ENCODE data around the gene SLC26A8. TPM values are rescaled to one million over a fixed set of nuclear protein-coding genes. Genes with fewer than 3 reads are reported as not detected.

SLC26A8 gene
- total RNA-seq, 1 experiment from 2014 or later, result 1.8 TPM

DNA sequence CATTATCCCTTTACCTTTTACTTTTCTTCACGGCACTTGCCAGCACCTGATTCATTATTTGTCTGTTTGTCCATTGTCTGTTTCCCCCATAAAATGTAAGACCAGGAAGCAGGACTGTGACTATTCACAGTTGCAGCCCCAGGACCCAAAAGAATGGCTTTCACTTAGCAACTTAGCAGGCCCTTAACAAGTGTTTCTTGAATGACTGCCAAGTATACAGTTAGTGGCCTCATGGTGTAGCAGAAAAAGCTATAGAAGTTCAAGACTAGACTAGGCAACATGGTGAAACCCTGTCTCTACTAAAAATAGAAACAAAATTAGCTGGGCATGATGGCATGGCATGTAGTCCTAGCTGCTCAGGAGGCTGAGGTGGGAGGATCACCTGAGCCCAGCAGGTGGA is 4.3 kb downstream of the SLC26A8 start:
- no peak overlapping the region for H3K4me3 ChIP-seq (ENCODE audit: low read depth, low read length)
- CTCF ChIA-PET, result no interaction called here
- intact Hi-C loops (cut with micrococcal nuclease; ENCODE audit: unreplicated experiment), result no loop called here

DNA sequence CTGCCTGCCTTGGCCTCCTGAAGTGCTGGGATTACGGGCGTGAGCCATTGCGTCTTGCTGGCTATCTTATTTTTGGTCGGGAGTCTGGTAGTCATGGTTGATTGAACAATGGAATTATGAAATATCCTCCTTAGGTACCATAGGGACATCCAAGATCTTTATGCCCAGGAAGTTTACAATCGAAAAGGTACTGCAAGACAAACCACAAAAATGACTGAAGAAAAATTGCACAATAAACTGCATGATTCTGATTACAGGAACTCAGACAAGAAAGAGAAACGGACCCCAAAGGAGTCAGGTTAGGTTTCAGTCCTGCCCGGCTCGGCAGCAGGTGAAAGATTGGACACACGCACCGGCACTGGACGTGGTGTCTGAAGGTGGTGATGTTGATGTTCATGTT is 5.3 kb downstream of the SLC26A8 start:
- BruUV-seq (replicated peaks), result no TSS peak
- H3K4me1 ChIP-seq, result peaks cover 9% of the 10 kb centered on the region; the same call in 1 of the 2 replicates
- ChIA-PET CTCF (no interaction called here), POLR2A (no interaction called here)
- H3K27me3 Mint-ChIP-seq (ENCODE audit: insufficient read depth, unreplicated experiment), result no peaks in the 10 kb centered on the region
- no peaks in the 10 kb centered on the region for H3K9me3 ChIP-seq
- TF ChIP-seq, protein P1, sequence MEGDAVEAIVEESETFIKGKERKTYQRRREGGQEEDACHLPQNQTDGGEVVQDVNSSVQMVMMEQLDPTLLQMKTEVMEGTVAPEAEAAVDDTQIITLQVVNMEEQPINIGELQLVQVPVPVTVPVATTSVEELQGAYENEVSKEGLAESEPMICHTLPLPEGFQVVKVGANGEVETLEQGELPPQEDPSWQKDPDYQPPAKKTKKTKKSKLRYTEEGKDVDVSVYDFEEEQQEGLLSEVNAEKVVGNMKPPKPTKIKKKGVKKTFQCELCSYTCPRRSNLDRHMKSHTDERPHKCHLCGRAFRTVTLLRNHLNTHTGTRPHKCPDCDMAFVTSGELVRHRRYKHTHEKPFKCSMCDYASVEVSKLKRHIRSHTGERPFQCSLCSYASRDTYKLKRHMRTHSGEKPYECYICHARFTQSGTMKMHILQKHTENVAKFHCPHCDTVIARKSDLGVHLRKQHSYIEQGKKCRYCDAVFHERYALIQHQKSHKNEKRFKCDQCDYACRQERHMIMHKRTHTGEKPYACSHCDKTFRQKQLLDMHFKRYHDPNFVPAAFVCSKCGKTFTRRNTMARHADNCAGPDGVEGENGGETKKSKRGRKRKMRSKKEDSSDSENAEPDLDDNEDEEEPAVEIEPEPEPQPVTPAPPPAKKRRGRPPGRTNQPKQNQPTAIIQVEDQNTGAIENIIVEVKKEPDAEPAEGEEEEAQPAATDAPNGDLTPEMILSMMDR (IDR thresholded peaks at IDR 0.05; ENCODE audit: insufficient read depth in 1 of 2, low read depth in 1 of 2, low read length in 1 of 2, severe bottlenecking in 1 of 2, unreplicated experiment in 1 of 2), result no peak
- no peak overlapping the region for H3K4me3 ChIP-seq (ENCODE audit: low read depth, low read length)
- no peak overlapping the region for H3K4me3 Mint-ChIP-seq (ENCODE audit: unreplicated experiment)
- no peaks in the 10 kb centered on the region for H3K36me3 Mint-ChIP-seq (ENCODE audit: insufficient read depth, unreplicated experiment)
- H3K36me3 ChIP-seq (ENCODE audit: control insufficient read depth, insufficient read depth, low read length), result no peaks in the 10 kb centered on the region
- no peak overlapping the region for H3K27ac Mint-ChIP-seq (ENCODE audit: unreplicated experiment)
- H3K4me1 Mint-ChIP-seq (ENCODE audit: low read depth, unreplicated experiment), result peaks cover 12% of the 10 kb centered on the region
- DNase-seq, result no peak
- no peaks in the 10 kb centered on the region for H3K27me3 ChIP-seq (replicated peaks; ENCODE audit: control insufficient read depth, insufficient read depth, low read length)
- intact Hi-C loops (cut with micrococcal nuclease; ENCODE audit: unreplicated experiment), result no loop called here
- no peaks in the 10 kb centered on the region for H3K9me3 Mint-ChIP-seq (ENCODE audit: unreplicated experiment)

More for the DNA sequence above, 4.3 kb downstream of the SLC26A8 start:
- Mint-ChIP-seq H3K9me3 (ENCODE audit: unreplicated experiment) (no peaks in the 10 kb centered on the region), H3K4me3 (ENCODE audit: unreplicated experiment) (no peak overlapping the region), H3K27ac (ENCODE audit: unreplicated experiment) (no peak overlapping the region), H3K27me3 (ENCODE audit: insufficient read depth, unreplicated experiment) (no peaks in the 10 kb centered on the region), H3K36me3 (ENCODE audit: insufficient read depth, unreplicated experiment) (no peaks in the 10 kb centered on the region), H3K4me1 (ENCODE audit: low read depth, unreplicated experiment) (peaks cover 11% of the 10 kb centered on the region)
- H3K9me3 ChIP-seq, result no peaks in the 10 kb centered on the region
- TF ChIP-seq, protein P1 (IDR thresholded peaks at IDR 0.05; ENCODE audit: insufficient read depth in 1 of 2, low read depth in 1 of 2, low read length in 1 of 2, severe bottlenecking in 1 of 2, unreplicated experiment in 1 of 2), result no peak
- POLR2A ChIA-PET, result no interaction called here
- no TSS peak for BruUV-seq (replicated peaks)
- H3K4me1 ChIP-seq, result peaks cover 5% of the 10 kb centered on the region; the same call in 1 of the 2 replicates
- H3K27me3 ChIP-seq (replicated peaks; ENCODE audit: control insufficient read depth, insufficient read depth, low read length), result no peaks in the 10 kb centered on the region
- no peak for DNase-seq
- no peaks in the 10 kb centered on the region for H3K36me3 ChIP-seq (ENCODE audit: control insufficient read depth, insufficient read depth, low read length)

DNA sequence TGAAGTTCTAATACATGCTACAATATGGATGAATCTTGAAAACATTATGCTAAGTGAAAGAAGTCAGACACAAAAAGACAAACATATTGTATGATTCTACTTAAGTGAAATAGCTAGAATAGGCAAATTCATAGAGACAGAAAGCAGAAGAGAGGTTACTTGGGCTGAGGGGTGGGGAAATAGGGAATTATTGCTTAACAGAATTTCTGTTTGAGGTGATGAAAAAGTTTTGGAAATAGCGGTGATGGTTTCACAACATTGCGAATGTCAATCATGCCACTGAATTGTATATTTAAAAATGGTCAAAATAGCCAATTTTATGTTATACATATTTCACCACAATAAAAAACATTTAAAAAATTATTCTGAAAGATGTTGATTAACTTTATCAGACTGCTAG is 6.1 kb downstream of the SLC26A8 start:
- no TSS peak for BruUV-seq (replicated peaks)

More for the DNA sequence above, 6.1 kb downstream of the SLC26A8 start:
- H3K27ac Mint-ChIP-seq (ENCODE audit: unreplicated experiment), result no peak overlapping the region
- H3K27me3 ChIP-seq (replicated peaks; ENCODE audit: control insufficient read depth, insufficient read depth, low read length), result no peaks in the 10 kb centered on the region
- no peak overlapping the region for H3K4me3 Mint-ChIP-seq (ENCODE audit: unreplicated experiment)
- H3K36me3 Mint-ChIP-seq (ENCODE audit: insufficient read depth, unreplicated experiment), result no peaks in the 10 kb centered on the region
- H3K27me3 Mint-ChIP-seq (ENCODE audit: insufficient read depth, unreplicated experiment), result no peaks in the 10 kb centered on the region
- H3K4me3 ChIP-seq (ENCODE audit: low read depth, low read length), result no peak overlapping the region
- peaks cover 9% of the 10 kb centered on the region; the same call in 1 of the 2 replicates for H3K4me1 ChIP-seq
- DNase-seq, result no peak
- H3K4me1 Mint-ChIP-seq (ENCODE audit: low read depth, unreplicated experiment), result peaks cover 15% of the 10 kb centered on the region
- ChIA-PET CTCF (no interaction called here), POLR2A (no interaction called here)
- no peaks in the 10 kb centered on the region for H3K9me3 Mint-ChIP-seq (ENCODE audit: unreplicated experiment)
- H3K36me3 ChIP-seq (ENCODE audit: control insufficient read depth, insufficient read depth, low read length), result no peaks in the 10 kb centered on the region
- intact Hi-C loops (cut with micrococcal nuclease; ENCODE audit: unreplicated experiment), result no loop called here
- no peaks in the 10 kb centered on the region for H3K9me3 ChIP-seq
- TF ChIP-seq, protein P1 (IDR thresholded peaks at IDR 0.05; ENCODE audit: insufficient read depth in 1 of 2, low read depth in 1 of 2, low read length in 1 of 2, severe bottlenecking in 1 of 2, unreplicated experiment in 1 of 2), result no peak

Data from Caco-2 (cell line).